Raji (cell line): ENCODE data around the gene PPFIBP2.

ENCODE experiments used
- POLR2A ChIP-seq: IDR thresholded peaks from 2 replicates; pipeline ENCODE4 v1.6.1; 2011; ENCODE audit warnings: low read depth, low read length, control low read depth; ENCODE audit not compliant: insufficient read depth

PPFIBP2 gene

GRCh38 chr11:7513234-7514098 lies at the start of gene PPFIBP2:
PPFIBP2 (plus strand) TSS chr11:7513999; CDS start chr11:7549476, 35,477 bp downstream.
- peak; percentile 71 for TF ChIP-seq POLR2A

GRCh38 chr11:7467652-7468051 lies 46.1 kb upstream of the PPFIBP2 start:
- no peak for TF ChIP-seq POLR2A

- TF ChIP-seq POLR2A: no peak
Observed at GRCh38 chr11:7469351-7469865, 44.4 kb upstream of the PPFIBP2 start.

GRCh38 chr11:7471071-7471470 lies 42.7 kb upstream of the PPFIBP2 start:
- no peak for TF ChIP-seq POLR2A

- peak; percentile 41 for TF ChIP-seq POLR2A
Observed at GRCh38 chr11:7473717-7474116, 40.1 kb upstream of the PPFIBP2 start.

GRCh38 chr11:7480113-7480512 lies 33.7 kb upstream of the PPFIBP2 start:
- TF ChIP-seq POLR2A: no peak

- no peak for TF ChIP-seq POLR2A
Observed at GRCh38 chr11:7484131-7484530, 29.7 kb upstream of the PPFIBP2 start.

GRCh38 chr11:7484645-7485044 lies 29.2 kb upstream of the PPFIBP2 start:
- TF ChIP-seq POLR2A: no peak

GRCh38 chr11:7485186-7486097 lies 28.4 kb upstream of the PPFIBP2 start, which contains the start of gene OLFML1:
OLFML1 (plus strand) TSS chr11:7485506; CDS start chr11:7485876, 370 bp downstream.
- no peak for TF ChIP-seq POLR2A

GRCh38 chr11:7486098-7486780 lies 27.6 kb upstream of the PPFIBP2 start:
- TF ChIP-seq POLR2A: no peak

GRCh38 chr11:7486781-7487140 lies 27.0 kb upstream of the PPFIBP2 start:
- no peak for TF ChIP-seq POLR2A

GRCh38 chr11:7487360-7487759 lies 26.4 kb upstream of the PPFIBP2 start:
- TF ChIP-seq POLR2A: no peak

GRCh38 chr11:7488681-7489080 lies 25.1 kb upstream of the PPFIBP2 start:
- TF ChIP-seq POLR2A: no peak

GRCh38 chr11:7489376-7489775 lies 24.4 kb upstream of the PPFIBP2 start:
- TF ChIP-seq POLR2A: no peak

GRCh38 chr11:7490054-7490453 lies 23.7 kb upstream of the PPFIBP2 start:
- TF ChIP-seq POLR2A: no peak
